ENCODE data around the gene ENTHD1.

ENTHD1 gene

DNA sequence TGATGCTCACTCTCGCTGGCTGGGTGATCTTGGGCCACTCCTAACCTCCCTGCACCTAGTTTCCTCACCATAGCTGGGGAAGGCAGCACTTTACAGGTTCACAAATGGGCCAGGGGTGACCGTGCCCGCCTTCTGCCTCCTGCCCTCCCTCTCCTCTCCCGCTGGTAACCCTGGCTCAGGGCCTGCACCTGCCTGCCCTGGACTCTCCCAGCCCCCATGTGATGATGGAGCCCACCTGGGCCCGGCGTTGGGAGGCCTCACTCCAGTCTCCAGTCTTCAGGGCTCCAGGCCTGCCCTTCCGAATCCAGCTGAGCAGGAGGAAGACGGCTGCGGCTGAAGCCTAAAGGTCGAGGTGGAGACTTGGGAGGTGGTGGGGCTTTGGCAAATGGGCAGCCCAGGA is 170.1 kb downstream of the ENTHD1 start:
- no peak overlapping the region for H3K27ac ChIP-seq
- TF ChIP-seq CTCF (conservative IDR thresholded peaks at IDR 0.05) (no peak), ZFX (IDR thresholded peaks at IDR 0.05) (no peak)

GRCh38 chr22:39722501-39722900 is 171.1 kb downstream of the ENTHD1 start:
- TF ChIP-seq CTCF (conservative IDR thresholded peaks at IDR 0.05) (no peak), ZFX (IDR thresholded peaks at IDR 0.05) (no peak)
- H3K27ac ChIP-seq: no peak overlapping the region

DNA sequence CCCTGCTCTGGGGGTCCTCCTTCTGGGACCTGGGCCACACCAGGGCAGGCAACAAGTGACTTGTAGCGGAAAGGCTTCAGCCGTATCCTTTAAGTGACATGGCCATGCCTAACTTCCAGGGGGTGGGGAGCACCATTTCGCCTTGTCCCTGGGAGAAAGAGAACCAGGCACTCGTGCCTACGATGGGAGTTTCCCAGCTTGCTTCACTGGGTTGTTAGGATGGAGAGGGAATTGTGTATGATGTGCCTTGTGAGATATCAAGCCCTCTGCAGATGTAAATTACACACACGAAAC is 171.6 kb downstream of the ENTHD1 start:
- TF ChIP-seq CTCF (conservative IDR thresholded peaks at IDR 0.05) (no peak), ZFX (IDR thresholded peaks at IDR 0.05) (no peak)
- H3K27ac ChIP-seq: no peak overlapping the region

- no peak overlapping the region for H3K27ac ChIP-seq
- TF ChIP-seq CTCF (conservative IDR thresholded peaks at IDR 0.05) (no peak), ZFX (IDR thresholded peaks at IDR 0.05) (no peak)
Observed at GRCh38 chr22:39721206-39722031, 172.1 kb downstream of the ENTHD1 start.

DNA sequence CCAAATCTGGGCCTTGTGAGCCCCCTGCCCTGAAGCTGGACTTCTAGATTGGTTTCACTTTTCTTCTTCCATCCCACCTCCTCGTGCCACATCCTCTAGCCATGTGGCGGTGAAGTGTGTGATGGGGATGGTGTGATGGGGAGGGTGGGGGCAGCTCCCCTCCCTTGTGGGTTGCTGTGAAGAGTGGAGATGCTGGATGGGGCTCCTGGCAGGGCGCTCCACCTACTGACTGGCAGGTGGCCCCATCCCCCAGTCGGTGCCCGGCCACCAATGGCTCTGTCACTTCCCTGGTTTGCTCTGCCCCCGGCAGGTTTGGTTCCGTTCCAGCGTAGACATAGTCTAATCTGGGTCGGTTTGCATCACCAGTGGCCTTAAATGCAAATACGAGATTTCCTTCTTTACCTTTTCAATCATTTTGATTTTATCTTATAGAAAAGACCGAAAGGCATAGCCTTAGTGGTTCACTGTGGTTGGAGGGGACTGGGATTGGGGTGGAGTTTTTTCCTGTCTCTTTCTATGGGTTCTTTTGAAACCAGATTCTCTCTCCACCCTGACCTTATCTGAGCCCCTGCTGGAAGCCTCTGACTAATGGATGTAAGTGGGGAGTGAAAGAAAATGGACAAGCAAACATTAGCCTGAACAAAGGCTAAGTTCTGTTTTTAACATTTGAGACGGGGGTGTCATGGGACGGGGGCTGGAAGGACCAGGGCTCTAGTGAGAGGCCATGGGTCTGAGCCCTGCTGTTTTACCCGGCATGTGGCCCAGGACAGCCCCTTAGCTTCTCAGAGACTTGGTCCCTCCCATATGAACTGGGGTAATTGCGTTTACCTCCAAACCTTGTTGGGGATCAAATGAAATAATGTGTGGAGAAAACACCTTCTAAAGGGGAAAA is 173.8 kb downstream of the ENTHD1 start:
- H3K27ac ChIP-seq: no peak overlapping the region
- TF ChIP-seq ZFX (IDR thresholded peaks at IDR 0.05) (no peak), CTCF (conservative IDR thresholded peaks at IDR 0.05) (no peak)

GRCh38 chr22:39718921-39719475 is 174.6 kb downstream of the ENTHD1 start:
- no peak overlapping the region for H3K27ac ChIP-seq
- TF ChIP-seq ZFX (IDR thresholded peaks at IDR 0.05): no peak
- TF ChIP-seq CTCF (conservative IDR thresholded peaks at IDR 0.05): no peak

DNA sequence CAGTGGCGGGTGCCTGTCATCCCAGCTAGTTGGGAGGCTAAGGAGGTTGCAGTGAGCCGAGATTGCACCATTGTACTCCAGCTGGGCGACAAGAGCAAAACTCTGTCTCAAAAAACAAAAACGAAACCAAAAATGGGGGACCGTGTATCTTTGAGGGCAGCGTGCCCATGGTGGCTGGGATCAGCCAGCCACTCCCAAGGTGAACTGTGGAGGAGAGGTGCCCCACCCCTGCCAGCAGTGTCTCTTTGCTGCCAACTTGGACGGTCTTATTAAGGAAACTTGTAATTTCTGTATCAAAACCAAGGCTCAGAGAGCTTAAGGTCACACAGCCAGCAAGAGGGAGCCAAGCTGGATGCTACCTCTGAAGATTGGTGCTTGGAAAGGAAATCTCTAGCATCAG is 175.4 kb downstream of the ENTHD1 start:
- no peak for TF ChIP-seq ZFX (IDR thresholded peaks at IDR 0.05)
- no peak for TF ChIP-seq CTCF (conservative IDR thresholded peaks at IDR 0.05)

More for the DNA sequence above, 175.4 kb downstream of the ENTHD1 start:
- H3K27ac ChIP-seq: no peak overlapping the region

Data from C4-2B (cell line).